Tibial nerve (tissue), 4 donors: ENCODE data around the gene MED13L. TPM values are rescaled to one million over a fixed set of nuclear protein-coding genes. Genes with fewer than 3 reads are reported as not detected.
"Not testable (repeated sequence)": the region's sequence is repeated elsewhere in the genome, so short reads cannot be mapped to it uniquely, and the experiment has no call there.

Source experiments
- DNase-seq, 2 donors: peaks; one replicate each; pipeline ENCODE4 v3.0.0-alpha.2; 2019; ENCODE audit warnings: low spot score in 2 of 2
- H3K27ac ChIP-seq, 4 donors: fragments of 200-600 bp; sonication (generic) in 3 of 4; one replicate each; pipeline ENCODE4 v1.5.1; 2017 to 2019; ENCODE audit warnings: mild to moderate bottlenecking in 1 of 4
- H3K27me3 ChIP-seq, 2 donors: fragments of 200-600 bp; sonication (generic) in 1 of 2; one replicate each; pipeline versions ENCODE4 v1.5.1 to v1.6.0; 2017 to 2019
- H3K36me3 ChIP-seq, 3 donors: fragments of 200-600 bp; sonication (generic); one replicate each; pipeline ENCODE4 v1.5.1; 2018 to 2019
- H3K4me1 ChIP-seq, 4 donors: fragments of 200-600 bp; sonication (generic) in 3 of 4; one replicate each; pipeline ENCODE4 v1.5.1; 2017 to 2019
- H3K4me3 ChIP-seq, 4 donors: fragments of 200-600 bp; sonication (generic) in 3 of 4; one replicate each; pipeline ENCODE4 v1.5.1; 2017 to 2019; ENCODE audit warnings: mild to moderate bottlenecking in 1 of 4, moderate library complexity in 1 of 4
- H3K9me3 ChIP-seq, 4 donors: fragments of 200-600 bp; sonication (generic) in 3 of 4; one replicate each; pipeline ENCODE4 v1.5.1; 2017 to 2019
- CTCF ChIP-seq, 5 experiments: fragments of 200-600 bp in 3 of 5; fragments of 450-650 bp in 2 of 5; sonication (generic) in 3 of 5; IDR thresholded peaks; one replicate each; pipeline ENCODE4 v1.5.1; 2016 to 2019; ENCODE audit warnings: antibody characterized with exemption in 5 of 5, mild to moderate bottlenecking in 3 of 5, moderate library complexity in 2 of 5
- EP300 ChIP-seq, 2 donors: sonication (generic); formaldehyde crosslinking; IDR thresholded peaks; one replicate each; pipeline ENCODE4 v1.6.1; 2017; ENCODE audit warnings: antibody characterized with exemption in 2 of 2, mild to moderate bottlenecking in 1 of 2
- POLR2A ChIP-seq, 2 donors: fragments of 450-650 bp; IDR thresholded peaks; one replicate each; pipeline ENCODE4 v1.6.1; 2017; ENCODE audit warnings: antibody characterized with exemption in 2 of 2, mild to moderate bottlenecking in 2 of 2, moderate library complexity in 2 of 2
- WGBS, 2 donors: methylation state at CpG; one replicate each; pipeline ENCODE4 v1.1.5; 2018; 5-methylcytosine and 5-hydroxymethylcytosine counted together
- total RNA-seq, 4 donors: library from RNA; depleted of rRNA; stranded (reverse); fragments of >200 nt; gene quantifications; one replicate each; pipeline ENCODE4 v1.1.0, GENCODE V29; 2016

The MED13L gene
- total RNA-seq, 4 donors from 2014 or later = 138 to 234 (median 218) TPM

- H3K27ac ChIP-seq = no peak overlapping the region
- no peaks in the 10 kb centered on the region for H3K36me3 ChIP-seq
- 63 to 73% methylated on average over 3 of the region's 3 CpGs for WGBS, 2 donors
- peaks cover 0 to 8% (median 0%) of the 10 kb centered on the region in 4 donors for H3K9me3 ChIP-seq
- no peak overlapping the region for H3K4me3 ChIP-seq
- H3K27me3 ChIP-seq = no peaks in the 10 kb centered on the region
- H3K4me1 ChIP-seq = no peaks in the 10 kb centered on the region
- TF ChIP-seq EP300 (IDR thresholded peaks at IDR 0.05) = no peak
- no peak for TF ChIP-seq POLR2A (IDR thresholded peaks at IDR 0.05)
- TF ChIP-seq CTCF (IDR thresholded peaks at IDR 0.05) = no peak
- DNase-seq = no peak
Observed at GRCh38 chr12:116033765-116034164, 243.7 kb downstream of the MED13L start.

- DNase-seq, H3K27me3 ChIP-seq, H3K9me3 ChIP-seq, H3K27ac ChIP-seq, H3K36me3 ChIP-seq, H3K4me3 ChIP-seq: not testable (repeated sequence)
- H3K4me1 ChIP-seq = peaks cover 0 to 16% (median 0%) of the 10 kb centered on the region in 4 donors
- 94 to 100% methylated on average over 4 of the region's 4 CpGs for WGBS, 2 donors
Observed at GRCh38 chr12:116031624-116032023, 245.9 kb downstream of the MED13L start.

GRCh38 chr12:116028619-116029018 lies 248.9 kb downstream of the MED13L start:
- H3K9me3 ChIP-seq = peaks cover 0 to 8% (median 0%) of the 10 kb centered on the region in 4 donors
- peaks cover 0 to 30% (median 0%) of the 10 kb centered on the region in 4 donors for H3K4me1 ChIP-seq
- TF ChIP-seq EP300 (IDR thresholded peaks at IDR 0.05) (no peak), POLR2A (IDR thresholded peaks at IDR 0.05) (no peak), CTCF (IDR thresholded peaks at IDR 0.05) (no peak)
- H3K4me3 ChIP-seq = no peak overlapping the region
- no peaks in the 10 kb centered on the region for H3K36me3 ChIP-seq
- DNase-seq = no peak
- H3K27me3 ChIP-seq = no peaks in the 10 kb centered on the region
- H3K27ac ChIP-seq = no peak overlapping the region
- 93 to 97% methylated on average over 4 of the region's 4 CpGs for WGBS, 2 donors

GRCh38 chr12:116027551-116027821 lies 250.0 kb downstream of the MED13L start:
- Histone ChIP-seq H3K27ac (no peak overlapping the region), H3K4me3 (no peak overlapping the region), H3K27me3 (no peaks in the 10 kb centered on the region), H3K9me3 (peaks cover 0 to 8% (median 0%) of the 10 kb centered on the region in 4 donors), H3K36me3 (no peaks in the 10 kb centered on the region), H3K4me1 (peaks cover 0 to 30% (median 0%) of the 10 kb centered on the region in 4 donors)
- DNase-seq = no peak
- WGBS, 2 donors = 86 to 93% methylated on average over 4 of the region's 4 CpGs
- no peak for TF ChIP-seq CTCF (IDR thresholded peaks at IDR 0.05)
- no peak for TF ChIP-seq EP300 (IDR thresholded peaks at IDR 0.05)
- TF ChIP-seq POLR2A (IDR thresholded peaks at IDR 0.05) = no peak

GRCh38 chr12:116026768-116027550 lies 250.5 kb downstream of the MED13L start:
- Histone ChIP-seq H3K27ac (no peak overlapping the region), H3K9me3 (peaks cover 0 to 8% (median 0%) of the 10 kb centered on the region in 4 donors), H3K36me3 (no peaks in the 10 kb centered on the region), H3K4me1 (peaks cover 0 to 30% (median 0%) of the 10 kb centered on the region in 4 donors), H3K4me3 (no peak overlapping the region), H3K27me3 (no peaks in the 10 kb centered on the region)
- no peak for DNase-seq
- 69 to 70% methylated on average over 7 of the region's 7 CpGs for WGBS, 2 donors
- TF ChIP-seq POLR2A (IDR thresholded peaks at IDR 0.05) = no peak
- no peak for TF ChIP-seq EP300 (IDR thresholded peaks at IDR 0.05)
- no peak for TF ChIP-seq CTCF (IDR thresholded peaks at IDR 0.05)
